GM18498 (cell line): ENCODE data around the gene ZMYND11.
"Not testable (repeated sequence)": the region's sequence is repeated elsewhere in the genome, so short reads cannot be mapped to it uniquely, and the experiment has no call there.

Experiments used
- ATAC-seq: cut with Tn5 transposase; IDR thresholded peaks from one replicate; pipeline ENCODE4 v1.9.1; 2021; ENCODE audit warnings: mild to moderate bottlenecking, moderate library complexity; ENCODE audit not compliant: unreplicated experiment

ZMYND11 gene

DNA sequence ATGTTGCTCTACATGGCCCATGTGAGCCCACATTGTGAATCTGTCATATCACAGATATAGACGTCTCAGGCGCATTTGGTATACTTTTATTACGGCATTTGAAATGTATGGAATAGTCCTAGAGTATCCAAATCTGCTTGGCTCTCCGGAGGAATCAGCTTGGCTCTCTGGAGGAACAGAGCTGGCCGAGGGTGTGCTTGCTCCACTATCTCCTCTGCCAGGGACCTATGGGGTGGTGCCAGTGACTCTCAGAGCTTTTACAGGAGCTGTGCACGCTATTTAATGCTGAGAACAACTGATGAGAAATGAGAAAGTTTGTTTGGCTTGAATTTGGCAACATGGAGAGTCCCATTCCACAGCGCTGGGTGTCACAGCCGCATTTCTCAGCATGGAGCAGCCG, 144.0 kb downstream of the ZMYND11 start:
- ATAC-seq: no peak

DNA sequence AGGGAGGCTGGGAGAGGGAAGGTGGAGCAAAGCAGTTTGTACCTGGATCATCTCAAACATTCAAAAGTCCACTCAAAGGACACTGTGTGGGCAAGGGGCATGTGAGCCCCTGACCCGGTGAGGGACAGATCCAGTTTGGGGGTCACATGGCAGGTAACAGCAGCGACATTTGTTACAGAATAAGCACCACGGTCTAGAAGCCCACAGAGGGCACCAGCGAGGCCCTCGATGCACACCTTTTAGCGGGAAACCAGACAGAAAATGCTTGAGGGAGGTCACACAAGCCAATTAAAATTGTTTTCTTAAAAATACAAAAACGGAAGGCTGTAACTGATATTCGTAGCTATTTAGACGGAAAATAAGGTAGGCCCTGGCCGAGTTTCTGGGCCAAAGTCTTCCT, 144.4 kb downstream of the ZMYND11 start:
- no peak for ATAC-seq

DNA sequence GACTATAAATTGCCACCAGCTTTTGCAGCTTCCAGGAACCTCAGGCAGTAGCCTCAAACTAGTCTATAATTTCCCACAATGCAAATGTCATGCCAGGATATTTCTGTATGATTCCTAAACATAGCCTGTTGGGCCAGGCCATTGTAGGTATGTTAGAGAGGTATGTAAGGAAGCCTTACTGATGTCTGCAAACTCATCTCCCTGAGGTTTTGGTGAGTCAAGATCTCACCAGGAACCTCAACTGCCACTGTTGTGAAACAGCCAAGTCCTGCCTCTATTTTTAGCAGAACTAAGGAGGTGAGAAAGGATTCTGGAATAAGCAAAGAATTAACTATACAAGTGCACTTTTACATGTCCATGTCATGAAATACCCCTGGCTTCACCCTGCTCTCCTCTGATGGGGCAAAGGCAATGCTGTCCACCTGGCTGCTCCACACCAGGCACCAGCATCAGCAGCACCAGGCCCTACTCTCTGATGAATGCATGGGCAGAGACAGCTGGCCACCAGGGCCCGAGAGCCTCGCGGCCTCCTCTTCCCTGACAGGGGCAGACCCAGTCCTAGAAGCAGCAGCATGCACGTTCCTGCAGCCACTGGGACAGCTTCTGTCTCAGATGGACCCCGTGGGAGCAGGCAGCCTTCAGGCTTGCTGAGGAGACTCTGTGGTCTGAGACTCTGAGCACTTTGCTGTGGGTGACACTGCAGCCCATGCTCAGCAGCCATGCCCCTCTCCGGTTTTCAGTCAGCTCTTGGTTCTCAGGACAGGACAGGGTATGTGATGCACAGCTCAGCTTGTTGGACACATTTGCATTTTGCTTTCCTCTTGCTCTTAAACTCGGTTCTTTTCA, 147.3 kb downstream of the ZMYND11 start:
- ATAC-seq: no peak

DNA sequence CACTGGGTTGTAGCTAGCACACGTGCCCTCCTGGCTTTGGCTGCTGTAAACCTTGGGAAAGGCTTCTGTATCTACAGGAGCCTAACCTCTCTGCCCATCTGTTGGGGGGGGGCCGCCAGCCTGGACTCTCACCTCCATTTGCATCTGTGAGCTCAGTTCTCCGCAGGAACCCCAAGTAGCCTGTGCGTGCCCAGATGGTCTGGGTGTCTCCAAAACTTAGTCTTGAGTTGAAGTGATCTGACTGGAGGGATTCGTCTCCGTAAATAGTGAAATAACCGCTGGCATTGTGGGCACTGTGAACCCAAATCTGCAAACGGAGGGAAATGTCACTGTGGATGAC, 147.9 kb downstream of the ZMYND11 start:
- no peak for ATAC-seq

DNA sequence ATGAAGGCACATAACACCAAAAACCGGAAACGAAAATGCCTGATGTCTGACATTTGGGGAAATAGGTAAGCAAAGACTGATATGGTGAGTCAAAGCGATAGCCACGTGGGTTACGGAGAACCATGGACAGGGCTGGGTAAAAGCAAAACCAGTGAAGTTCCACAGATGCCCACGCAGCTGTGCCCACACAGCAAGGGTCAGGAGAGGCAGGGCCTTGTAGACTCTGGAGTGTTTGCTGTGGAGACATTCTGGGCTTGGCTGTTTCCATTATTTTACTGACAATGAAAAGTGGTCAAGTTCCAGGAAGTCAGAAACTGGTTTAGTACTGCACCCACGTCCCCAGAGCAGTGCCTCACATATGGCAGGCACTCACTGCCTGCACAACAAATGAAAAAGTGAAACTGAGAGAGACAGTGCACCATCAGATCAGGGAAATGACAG, 148.7 kb downstream of the ZMYND11 start:
- peak; percentile 88 for ATAC-seq

DNA sequence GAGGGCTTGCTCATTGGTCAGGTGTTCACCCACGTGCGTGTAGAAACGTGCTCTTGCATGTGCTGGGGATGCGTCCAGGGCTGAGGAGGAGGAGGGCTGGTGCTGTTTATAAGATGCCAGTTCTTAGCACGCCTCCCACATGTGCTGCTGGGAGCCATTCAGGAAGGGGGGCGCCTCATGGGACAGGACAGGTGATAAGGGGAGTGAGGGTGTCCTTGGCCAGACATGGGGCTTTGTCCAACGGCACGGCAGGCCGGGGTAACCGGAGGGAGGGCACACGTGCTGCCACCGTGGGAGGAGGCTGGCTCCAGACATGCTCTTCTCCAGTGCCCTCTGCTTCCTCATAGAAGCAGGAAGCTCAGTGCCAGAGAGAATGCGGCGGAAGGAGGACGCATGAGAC, 150.0 kb downstream of the ZMYND11 start:
- ATAC-seq: no peak

DNA sequence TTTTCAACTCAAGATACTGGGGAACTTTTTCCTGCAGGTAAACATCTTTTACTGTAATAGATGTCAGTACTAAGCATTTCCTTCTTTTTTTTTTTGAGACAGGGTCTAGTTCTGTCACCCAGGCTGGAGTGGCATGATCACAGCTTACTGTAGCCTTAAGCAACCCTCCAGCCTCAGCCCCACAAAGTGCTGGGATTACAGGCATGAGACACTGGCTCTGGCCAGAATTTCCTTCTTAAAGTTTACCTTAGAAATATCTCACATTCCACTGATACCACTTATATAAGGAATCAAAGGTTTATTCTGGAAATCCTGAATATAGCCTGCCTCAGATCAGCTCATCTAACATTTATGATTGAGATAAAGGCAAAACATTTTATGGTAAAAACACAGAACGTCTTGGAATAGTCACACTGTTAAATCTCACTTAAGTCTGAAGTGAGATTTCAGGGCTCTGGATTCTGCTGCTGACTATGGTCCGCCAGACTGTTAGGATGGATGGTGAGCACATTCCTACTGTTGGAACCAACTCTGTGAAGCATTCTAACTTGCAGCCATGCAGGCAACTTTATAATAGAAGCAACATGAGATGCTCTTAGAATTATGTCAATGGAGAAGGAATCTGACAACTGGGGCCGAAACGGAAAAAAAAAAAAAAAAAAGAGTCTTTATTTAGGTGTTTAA, 151.9 kb downstream of the ZMYND11 start:
- no peak for ATAC-seq

DNA sequence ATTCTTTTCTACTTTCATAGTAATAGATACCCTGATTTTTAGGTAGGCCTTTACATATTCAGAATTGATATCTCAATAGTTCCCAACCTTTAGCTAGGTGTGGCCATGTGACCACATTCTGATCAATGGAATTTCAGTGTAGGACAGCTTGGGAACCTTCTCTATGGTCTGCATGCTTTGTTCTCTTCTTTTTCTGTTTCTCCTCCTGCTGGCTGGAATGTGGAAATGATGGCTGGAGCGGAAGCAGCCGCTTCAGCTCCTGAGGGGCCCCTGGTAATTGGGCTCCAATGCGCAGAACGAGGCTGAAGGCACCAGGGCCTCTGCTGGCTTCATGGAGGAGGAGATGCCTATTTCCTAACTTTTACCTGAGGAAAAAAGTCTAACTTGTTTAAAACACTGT, 152.6 kb downstream of the ZMYND11 start:
- ATAC-seq: no peak

DNA sequence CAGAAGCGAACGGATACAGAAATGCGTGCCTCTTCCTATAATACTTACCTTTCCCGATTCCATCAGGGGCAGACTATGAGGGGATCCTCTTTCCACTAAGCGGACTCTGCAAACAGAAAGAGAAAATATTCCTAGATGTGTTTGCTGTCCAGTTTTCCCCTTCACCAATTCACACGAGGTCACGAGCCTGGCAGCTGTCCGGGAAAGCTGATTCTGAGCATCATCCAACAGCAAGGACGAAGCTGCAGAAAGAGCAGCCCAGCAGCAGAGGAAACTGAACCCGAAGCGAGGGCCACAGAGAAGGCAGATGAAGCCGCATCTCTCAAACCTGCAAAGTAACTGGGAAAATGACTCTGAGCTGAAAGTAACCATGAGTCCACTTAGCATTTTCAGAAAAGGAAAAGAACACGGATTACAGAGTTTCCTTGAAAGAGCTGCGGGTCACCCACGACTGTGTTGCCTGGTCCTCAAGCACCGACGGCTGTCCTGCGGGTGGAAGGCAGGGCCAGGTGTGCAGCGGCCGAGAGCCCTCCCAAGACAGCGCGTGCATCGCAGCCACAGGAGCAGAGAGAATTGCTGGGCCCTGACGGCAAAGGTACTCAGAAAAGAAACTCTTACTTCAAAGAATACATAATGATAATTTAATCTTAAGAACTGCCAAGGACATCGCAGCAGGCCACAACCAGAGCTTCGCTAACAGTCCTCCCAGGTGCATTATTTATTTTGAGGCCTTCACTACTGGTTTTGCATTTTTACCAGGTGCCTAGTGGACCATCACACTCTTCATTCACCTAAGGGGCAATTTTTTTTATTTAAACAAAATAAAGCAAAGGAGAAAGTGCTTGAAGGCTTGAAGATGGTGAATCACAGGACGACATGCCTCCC, 153.3 kb downstream of the ZMYND11 start:
- ATAC-seq: no peak

DNA sequence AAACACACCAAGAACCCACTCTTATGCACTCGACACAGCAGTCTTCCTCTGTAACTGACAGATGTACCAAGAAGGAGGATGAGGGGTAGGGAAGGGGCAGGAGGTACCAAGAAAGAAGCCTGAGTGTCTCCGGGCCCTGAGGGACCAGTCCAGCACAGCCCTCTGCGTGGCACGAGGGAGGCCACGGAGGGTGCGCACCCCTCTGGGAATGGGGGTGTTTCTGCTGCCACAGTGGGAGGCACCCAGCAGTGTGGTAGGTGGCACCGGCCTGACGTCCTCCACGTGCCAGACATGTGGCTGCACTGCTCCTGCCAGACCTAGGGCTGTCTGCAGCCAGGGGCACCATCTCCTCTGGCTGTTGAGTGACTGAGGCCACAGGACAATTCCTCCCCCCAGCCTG, 154.3 kb downstream of the ZMYND11 start:
- ATAC-seq: no peak

DNA sequence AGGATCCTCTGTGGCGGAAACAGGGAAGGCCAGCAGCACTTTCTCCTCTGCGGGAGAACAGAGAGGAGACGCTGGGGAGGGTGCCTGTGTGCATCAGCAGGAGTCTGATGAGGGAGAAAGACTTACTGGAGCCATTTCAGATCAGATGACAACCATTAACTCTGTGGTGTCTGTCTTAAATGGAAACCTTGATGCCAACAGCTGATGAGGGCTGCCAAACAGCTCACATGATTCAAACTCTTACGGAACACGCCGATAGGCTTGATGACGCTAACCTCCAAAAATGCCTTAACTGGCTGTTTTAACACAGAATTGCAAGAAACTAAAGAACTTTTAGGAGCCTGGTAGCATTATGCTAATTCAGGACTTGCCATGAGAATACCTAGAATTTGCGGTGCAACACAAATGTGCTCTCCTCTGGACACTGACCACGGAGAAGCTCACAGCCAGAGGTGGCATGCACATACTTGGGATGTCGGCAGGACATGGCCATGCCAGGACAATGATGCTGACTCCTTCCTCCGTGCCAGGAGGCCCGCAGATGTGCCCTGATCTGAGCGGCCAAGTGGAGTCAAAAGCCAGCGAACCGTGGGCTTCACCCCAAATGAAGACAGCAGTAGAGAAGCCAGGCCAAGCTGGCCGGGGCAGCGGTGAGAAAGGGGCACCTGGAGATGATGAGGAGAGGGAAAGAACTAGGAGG, 154.9 kb downstream of the ZMYND11 start:
- no peak for ATAC-seq

DNA sequence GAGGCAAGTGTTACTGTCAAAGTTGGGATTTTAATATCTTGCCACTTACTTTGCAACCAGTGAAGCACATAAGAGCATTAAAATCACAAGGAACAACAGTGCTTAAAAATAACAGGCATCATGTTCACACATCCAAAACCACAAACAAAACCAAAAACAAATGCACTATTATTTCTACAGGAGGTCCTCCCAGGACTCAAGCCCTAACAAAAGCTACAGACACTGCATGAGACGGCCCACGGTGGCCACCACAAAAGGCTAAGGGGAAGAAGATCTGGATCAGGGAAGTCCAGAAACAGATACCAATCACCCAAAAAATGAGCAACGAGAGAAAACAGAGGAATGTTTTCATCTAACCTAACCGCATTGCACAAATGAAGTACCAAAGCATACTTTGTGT, 158.4 kb downstream of the ZMYND11 start:
- ATAC-seq: no peak

DNA sequence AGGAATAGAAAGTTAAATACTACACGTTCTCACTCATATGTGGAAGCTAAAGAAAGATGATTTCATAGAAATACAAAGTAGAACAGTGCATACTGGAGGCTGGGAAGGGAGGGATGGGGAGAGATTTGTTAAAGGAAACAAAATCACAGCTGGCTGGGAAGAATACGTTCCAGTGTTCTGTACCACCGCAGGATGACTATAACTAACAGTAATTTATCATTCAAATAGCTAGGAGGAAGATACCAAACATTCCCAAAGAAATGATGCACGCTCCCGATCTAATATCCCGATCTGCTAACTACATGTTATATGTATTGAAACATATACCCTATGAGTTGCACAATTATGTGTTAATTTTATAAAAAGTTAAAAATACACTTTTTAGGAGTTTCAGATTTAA, 162.3 kb downstream of the ZMYND11 start:
- no peak for ATAC-seq

DNA sequence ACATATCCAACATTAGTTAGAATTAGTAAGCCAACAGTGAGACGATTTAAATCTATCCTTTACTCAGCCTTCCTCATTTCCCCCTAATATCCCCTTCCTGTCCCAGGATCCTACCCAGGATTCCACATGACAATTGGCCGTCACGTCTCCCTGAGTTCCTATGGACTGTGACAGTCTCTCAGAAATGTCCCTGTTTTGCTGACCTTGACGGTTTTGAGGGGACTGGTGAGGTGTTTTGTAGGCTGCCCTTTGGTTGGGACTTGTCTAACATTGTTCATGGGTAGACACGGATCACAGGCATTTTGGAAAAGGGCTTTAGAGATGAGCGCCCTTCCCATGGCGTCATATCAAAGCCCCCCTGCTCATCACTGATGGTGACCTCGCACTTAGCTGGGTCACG, 162.8 kb downstream of the ZMYND11 start:
- no peak for ATAC-seq

DNA sequence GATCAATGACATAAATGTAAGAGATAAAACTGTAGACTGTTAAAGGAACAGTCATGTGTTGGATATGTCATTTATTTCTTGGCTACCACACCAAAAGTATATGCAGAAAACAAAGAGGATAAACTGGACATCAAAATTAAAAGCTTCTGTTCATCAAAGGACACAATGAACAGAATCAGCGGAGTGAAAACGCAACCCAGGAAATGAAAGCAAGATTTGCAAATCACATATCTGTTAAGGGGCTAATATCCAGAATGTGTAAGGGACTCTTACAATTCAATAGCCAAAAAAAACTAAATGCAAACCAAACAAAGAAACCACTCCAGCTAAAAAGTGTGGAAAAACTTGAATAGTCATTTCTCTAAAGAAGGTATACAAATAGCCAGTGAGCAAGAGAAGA, 164.3 kb downstream of the ZMYND11 start:
- ATAC-seq: no peak

DNA sequence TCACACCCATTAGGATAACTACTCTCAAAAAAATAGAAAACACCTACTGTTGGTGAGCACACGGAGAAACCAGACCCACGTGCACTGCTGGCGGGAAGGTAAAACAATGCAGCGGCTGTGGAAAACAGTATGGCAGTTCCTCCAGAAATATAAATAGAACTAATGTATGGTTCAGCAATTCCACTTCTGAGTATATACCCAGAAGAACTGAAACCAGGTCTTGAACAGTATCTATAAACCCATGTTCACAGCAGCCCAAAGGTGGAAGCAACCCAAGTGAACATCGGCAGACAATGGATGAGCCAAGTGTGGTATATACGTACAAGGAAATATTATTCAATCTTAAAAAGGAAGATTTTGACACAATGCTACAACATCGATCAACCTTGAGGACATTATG, 164.7 kb downstream of the ZMYND11 start:
- no peak for ATAC-seq

DNA sequence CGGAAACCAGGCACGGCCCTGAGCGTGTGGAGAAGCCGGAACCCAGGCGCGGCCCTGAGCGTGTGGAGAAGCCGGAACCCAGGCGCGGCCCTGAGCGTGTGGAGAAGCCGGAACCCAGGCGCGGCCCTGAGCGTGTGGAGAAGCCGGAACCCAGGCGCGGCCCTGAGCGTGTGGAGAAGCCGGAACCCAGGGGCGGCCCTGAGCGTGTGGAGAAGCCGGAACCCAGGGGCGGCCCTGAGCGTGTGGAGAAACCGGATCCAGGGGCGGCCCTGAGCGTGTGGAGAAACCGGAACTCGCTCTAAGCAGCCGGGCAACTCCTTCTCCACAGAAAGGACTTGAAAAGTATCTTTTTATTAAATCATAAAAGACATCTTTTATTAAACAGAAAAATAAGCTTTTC, 165.3 kb downstream of the ZMYND11 start:
- not testable (repeated sequence) for ATAC-seq

DNA sequence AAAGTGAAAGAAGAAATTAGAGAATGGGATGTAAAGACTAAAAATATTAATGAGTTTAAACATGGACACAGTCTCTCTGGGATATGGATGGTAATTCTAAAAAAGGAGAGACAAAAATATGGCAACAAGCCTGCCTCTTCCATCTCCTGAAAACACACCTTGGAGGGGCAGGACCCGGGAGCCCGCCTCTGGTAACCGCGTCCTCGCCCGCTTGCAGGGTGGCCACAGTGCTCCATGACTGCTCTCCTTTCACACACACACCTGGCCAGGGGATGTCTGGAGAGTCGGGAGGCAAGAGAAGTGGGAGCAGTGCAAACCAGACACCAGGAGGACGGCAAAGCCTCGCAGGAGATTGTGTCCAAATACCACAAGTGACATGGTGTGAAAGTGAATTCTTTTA, 166.3 kb downstream of the ZMYND11 start:
- no peak for ATAC-seq
